Astrocyte (in vitro differentiated cells and primary cell): ENCODE data around the gene TRMT2B. TPM values are rescaled to one million over a fixed set of nuclear protein-coding genes. Genes with fewer than 3 reads are reported as not detected.
"Not testable (repeated sequence)": the region's sequence is repeated elsewhere in the genome, so short reads cannot be mapped to it uniquely, and the experiment has no call there.

ENCODE experiments used
- DNase-seq: peaks from one replicate; pipeline ENCODE4 v3.0.0-alpha.2; 2010; ENCODE audit warnings: low read depth
- FAIRE-seq: peaks from 2 replicates; lab custom pipeline; 2011; peaks lifted over from hg19 to GRCh38; lab: Jason Lieb, UNC
- H2AFZ ChIP-seq: 2 replicates; pipeline ENCODE4 v1.6.0; 2012; ENCODE audit warnings: low read depth, low read length, inconsistent platforms
- H3K27ac ChIP-seq: 2 replicates; pipeline ENCODE4 v1.5.1; 2011; ENCODE audit warnings: low read depth, low read length, inconsistent platforms
- H3K27me3 ChIP-seq: 2 replicates; pipeline ENCODE4 v1.6.0; 2011; ENCODE audit warnings: low read length, inconsistent platforms; ENCODE audit not compliant: insufficient read depth
- H3K36me3 ChIP-seq: 2 replicates; pipeline ENCODE4 v1.5.1; 2011; ENCODE audit warnings: low read length, inconsistent platforms; ENCODE audit not compliant: insufficient read depth
- H3K4me1 ChIP-seq: 2 replicates; pipeline ENCODE4 v1.5.1; 2011; ENCODE audit warnings: low read length, inconsistent platforms; ENCODE audit not compliant: insufficient read depth
- H3K4me2 ChIP-seq: 2 replicates; pipeline ENCODE4 v1.6.0; 2012; ENCODE audit warnings: low read length, inconsistent platforms
- H3K4me3 ChIP-seq: 2 replicates; pipeline ENCODE4 v1.5.1; 2011; ENCODE audit warnings: low read depth, mild to moderate bottlenecking, low read length, inconsistent platforms; ENCODE audit not compliant: insufficient read depth
- H3K79me2 ChIP-seq: 2 replicates; pipeline ENCODE4 v1.6.0; 2012; ENCODE audit warnings: mild to moderate bottlenecking, low read length, inconsistent platforms; ENCODE audit not compliant: insufficient read depth
- H3K9ac ChIP-seq: 2 replicates; pipeline ENCODE4 v1.6.0; 2012; ENCODE audit warnings: mild to moderate bottlenecking, low read length, inconsistent platforms
- H3K9me3 ChIP-seq: 2 replicates; pipeline ENCODE4 v1.5.1; 2012; ENCODE audit warnings: low read depth, mild to moderate bottlenecking, low read length, inconsistent platforms; ENCODE audit not compliant: insufficient read depth
- H4K20me1 ChIP-seq: 2 replicates; pipeline ENCODE4 v1.6.0; 2012; ENCODE audit warnings: low read length, inconsistent platforms; ENCODE audit not compliant: insufficient read depth
- H3K27ac Mint-ChIP-seq: one replicate; pipeline ENCODE4 v1.8.0; 2021; ENCODE audit warnings: mild to moderate bottlenecking, mixed read lengths; ENCODE audit not compliant: unreplicated experiment
- H3K27me3 Mint-ChIP-seq: one replicate; pipeline ENCODE4 v1.8.0; 2021; ENCODE audit warnings: low read depth, mixed read lengths; ENCODE audit not compliant: unreplicated experiment
- H3K36me3 Mint-ChIP-seq: one replicate; pipeline ENCODE4 v1.8.0; 2021; ENCODE audit warnings: low read depth, mixed read lengths; ENCODE audit not compliant: unreplicated experiment
- H3K4me1 Mint-ChIP-seq: one replicate; pipeline ENCODE4 v1.8.0; 2021; ENCODE audit warnings: low read depth, mixed read lengths; ENCODE audit not compliant: unreplicated experiment
- H3K4me3 Mint-ChIP-seq: one replicate; pipeline ENCODE4 v1.8.0; 2021; ENCODE audit warnings: mild to moderate bottlenecking, moderate library complexity, mixed read lengths; ENCODE audit not compliant: unreplicated experiment
- H3K9me3 Mint-ChIP-seq: one replicate; pipeline ENCODE4 v1.8.0; 2021; ENCODE audit warnings: mild to moderate bottlenecking, mixed read lengths; ENCODE audit not compliant: unreplicated experiment
- EZH2 ChIP-seq: IDR thresholded peaks from 2 replicates; pipeline ENCODE4 v1.6.1; 2012; ENCODE audit warnings: mild to moderate bottlenecking, low read length, inconsistent platforms; ENCODE audit not compliant: insufficient read depth
- total RNA-seq: library from RNA; stranded (reverse); gene quantifications from 2 replicates; pipeline ENCODE4 v1.2.1, GENCODE V29; 2021
- TF ChIP-seq, protein P1 (sequence below): IDR thresholded peaks from 2 replicates; pipeline ENCODE4 v1.5.1; 2011; ENCODE audit warnings: low read depth, mild to moderate bottlenecking, inconsistent platforms, low read length, moderate library complexity; ENCODE audit not compliant: insufficient read depth

The TRMT2B gene
- total RNA-seq, 1 donor from 2014 or later, result 8.3 TPM

DNA sequence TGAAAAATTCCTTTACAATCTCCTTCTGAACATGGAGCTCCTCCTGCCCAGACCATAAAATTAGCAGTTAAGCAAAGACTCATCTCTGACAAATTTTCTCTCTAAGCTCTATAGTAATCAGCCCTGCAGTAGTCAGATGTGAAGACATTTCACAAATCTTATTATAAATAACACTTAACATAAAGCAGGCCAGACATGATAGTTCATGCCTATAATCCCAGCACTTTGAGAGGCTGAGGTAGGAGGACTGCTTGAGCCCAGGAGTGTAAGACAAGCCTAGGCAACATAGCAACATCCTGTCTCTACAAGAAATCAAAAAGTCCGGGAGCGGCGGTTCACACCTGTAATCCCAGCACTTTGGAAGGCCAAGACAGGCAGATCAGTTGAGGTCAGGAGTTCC is 29.9 kb downstream of the TRMT2B start:
- FAIRE-seq (no peak), DNase-seq (no peak)
- H3K9me3 ChIP-seq, result no peaks in the 10 kb centered on the region
- H3K4me1 Mint-ChIP-seq, result no peaks in the 10 kb centered on the region
- peaks cover 4% of the 10 kb centered on the region for H3K36me3 ChIP-seq
- H3K27ac Mint-ChIP-seq, result no peak overlapping the region
- no peaks in the 10 kb centered on the region for H3K79me2 ChIP-seq
- no peak overlapping the region for H3K4me2 ChIP-seq
- no peak overlapping the region for H3K27ac ChIP-seq
- TF ChIP-seq EZH2, result no peak
- TF ChIP-seq, protein P1, sequence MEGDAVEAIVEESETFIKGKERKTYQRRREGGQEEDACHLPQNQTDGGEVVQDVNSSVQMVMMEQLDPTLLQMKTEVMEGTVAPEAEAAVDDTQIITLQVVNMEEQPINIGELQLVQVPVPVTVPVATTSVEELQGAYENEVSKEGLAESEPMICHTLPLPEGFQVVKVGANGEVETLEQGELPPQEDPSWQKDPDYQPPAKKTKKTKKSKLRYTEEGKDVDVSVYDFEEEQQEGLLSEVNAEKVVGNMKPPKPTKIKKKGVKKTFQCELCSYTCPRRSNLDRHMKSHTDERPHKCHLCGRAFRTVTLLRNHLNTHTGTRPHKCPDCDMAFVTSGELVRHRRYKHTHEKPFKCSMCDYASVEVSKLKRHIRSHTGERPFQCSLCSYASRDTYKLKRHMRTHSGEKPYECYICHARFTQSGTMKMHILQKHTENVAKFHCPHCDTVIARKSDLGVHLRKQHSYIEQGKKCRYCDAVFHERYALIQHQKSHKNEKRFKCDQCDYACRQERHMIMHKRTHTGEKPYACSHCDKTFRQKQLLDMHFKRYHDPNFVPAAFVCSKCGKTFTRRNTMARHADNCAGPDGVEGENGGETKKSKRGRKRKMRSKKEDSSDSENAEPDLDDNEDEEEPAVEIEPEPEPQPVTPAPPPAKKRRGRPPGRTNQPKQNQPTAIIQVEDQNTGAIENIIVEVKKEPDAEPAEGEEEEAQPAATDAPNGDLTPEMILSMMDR, result no peak
- H3K4me3 Mint-ChIP-seq, result no peak overlapping the region
- no peaks in the 10 kb centered on the region for H3K9me3 Mint-ChIP-seq
- H3K27me3 ChIP-seq, result no peaks in the 10 kb centered on the region
- no peaks in the 10 kb centered on the region for H3K36me3 Mint-ChIP-seq
- H3K4me3 ChIP-seq, result no peak overlapping the region
- H3K27me3 Mint-ChIP-seq, result no peaks in the 10 kb centered on the region
- no peak overlapping the region for H2AFZ ChIP-seq
- no peaks in the 10 kb centered on the region for H3K4me1 ChIP-seq
- H4K20me1 ChIP-seq, result no peaks in the 10 kb centered on the region
- no peak overlapping the region for H3K9ac ChIP-seq

DNA sequence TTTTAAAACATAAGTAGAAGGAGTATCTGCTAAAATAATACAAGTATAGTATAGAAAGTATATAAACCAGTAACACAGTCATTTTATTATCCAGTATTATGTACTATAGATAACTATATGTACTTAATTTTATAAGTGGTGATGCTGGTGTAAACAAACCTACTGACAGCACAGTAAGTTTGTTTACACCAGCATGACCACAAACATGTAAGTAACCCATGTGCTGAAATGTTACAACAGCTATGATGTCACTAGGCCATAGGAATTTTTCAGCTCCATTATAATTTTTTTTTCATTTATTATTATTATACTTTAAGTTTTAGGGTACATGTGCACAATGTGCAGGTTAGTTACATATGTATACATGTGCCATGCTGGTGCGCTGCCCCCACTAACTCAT is 39.9 kb downstream of the TRMT2B start:
- H3K27me3 Mint-ChIP-seq, H3K9me3 Mint-ChIP-seq, H3K27ac Mint-ChIP-seq: not testable (repeated sequence)

DNA sequence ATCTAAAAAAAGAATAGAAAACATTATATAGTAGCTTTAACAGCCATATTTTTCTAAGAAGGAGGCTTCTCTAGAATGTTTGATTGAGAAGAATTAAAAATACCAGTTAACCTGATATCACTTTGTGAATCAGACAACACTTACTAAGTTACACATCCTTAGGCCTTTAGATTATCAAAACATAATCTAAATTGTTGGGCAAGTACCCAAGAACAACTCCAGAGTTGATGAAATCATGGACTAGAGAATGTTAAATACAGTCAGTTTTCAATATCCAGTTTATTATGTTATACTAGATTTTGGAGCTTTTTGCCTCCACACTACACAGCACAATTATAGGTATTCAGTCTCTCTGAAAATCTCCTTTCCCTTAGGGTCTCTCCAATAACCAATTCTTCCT is 42.8 kb downstream of the TRMT2B start:
- Histone ChIP-seq H3K9ac (no peak overlapping the region), H3K4me3 (no peak overlapping the region), H3K36me3 (no peaks in the 10 kb centered on the region), H4K20me1 (no peaks in the 10 kb centered on the region), H3K4me2 (no peak overlapping the region), H3K27ac (no peak overlapping the region), H3K4me1 (no peaks in the 10 kb centered on the region), H3K79me2 (no peaks in the 10 kb centered on the region), H3K27me3 (no peaks in the 10 kb centered on the region), H3K9me3 (no peaks in the 10 kb centered on the region), H2AFZ (no peak overlapping the region)
- no peak overlapping the region for H3K4me3 Mint-ChIP-seq
- H3K9me3 Mint-ChIP-seq, result no peaks in the 10 kb centered on the region
- no peak overlapping the region for H3K27ac Mint-ChIP-seq
- H3K27me3 Mint-ChIP-seq, result no peaks in the 10 kb centered on the region
- FAIRE-seq (peak; percentile 13), DNase-seq (peak; percentile 12)
- no peaks in the 10 kb centered on the region for H3K4me1 Mint-ChIP-seq
- H3K36me3 Mint-ChIP-seq, result no peaks in the 10 kb centered on the region
- TF ChIP-seq, protein P1, result no peak
- no peak for TF ChIP-seq EZH2

More for the DNA sequence above, 39.9 kb downstream of the TRMT2B start:
- not testable (repeated sequence) for H3K27me3 ChIP-seq, H3K27ac ChIP-seq, DNase-seq, H3K9me3 ChIP-seq, H3K4me3 Mint-ChIP-seq, H4K20me1 ChIP-seq, H3K36me3 ChIP-seq, H3K4me1 Mint-ChIP-seq, H3K4me2 ChIP-seq, H3K36me3 Mint-ChIP-seq, FAIRE-seq, H2AFZ ChIP-seq, H3K4me3 ChIP-seq, H3K79me2 ChIP-seq, H3K4me1 ChIP-seq, H3K9ac ChIP-seq
